HG03565 (cell line): Measurements from ENCODE around the gene NTF3.

Source experiments
- ATAC-seq: cut with Tn5 transposase; IDR thresholded peaks from one replicate; pipeline ENCODE4 v1.9.1; 2021; ENCODE audit warnings: mild to moderate bottlenecking, moderate library complexity; ENCODE audit not compliant: unreplicated experiment

Gene NTF3

GRCh38 chr12:5432011-5432400 is at the start of gene NTF3:
NTF3 (plus strand) TSS chr12:5432108; CDS start chr12:5432325, 217 bp downstream.
- ATAC-seq = no peak

- ATAC-seq = no peak
These were observed 47.9 kb upstream of the NTF3 start for GRCh38 chr12:5384015-5384414.

- no peak for ATAC-seq
These were observed 43.0 kb upstream of the NTF3 start for GRCh38 chr12:5388581-5389535.

GRCh38 chr12:5390174-5390799 is 41.6 kb upstream of the NTF3 start:
- no peak for ATAC-seq

GRCh38 chr12:5391653-5392052 is 40.3 kb upstream of the NTF3 start:
- ATAC-seq = no peak

- ATAC-seq = no peak
These were observed 38.9 kb upstream of the NTF3 start for GRCh38 chr12:5392961-5393360.

- no peak for ATAC-seq
These were observed 36.3 kb upstream of the NTF3 start for GRCh38 chr12:5395443-5396271.

- ATAC-seq = no peak
These were observed 35.4 kb upstream of the NTF3 start for GRCh38 chr12:5396541-5396940.

- ATAC-seq = no peak
These were observed 32.6 kb upstream of the NTF3 start for GRCh38 chr12:5399266-5399665.

- no peak for ATAC-seq
These were observed 29.6 kb upstream of the NTF3 start for GRCh38 chr12:5402009-5402935.

GRCh38 chr12:5403411-5403810 is 28.5 kb upstream of the NTF3 start:
- ATAC-seq = no peak

- ATAC-seq = no peak
These were observed 24.7 kb upstream of the NTF3 start for GRCh38 chr12:5407034-5407856.

- ATAC-seq = no peak
These were observed 22.3 kb upstream of the NTF3 start for GRCh38 chr12:5409619-5410018.

GRCh38 chr12:5416571-5416970 is 15.3 kb upstream of the NTF3 start:
- no peak for ATAC-seq

GRCh38 chr12:5417500-5417899 is 14.4 kb upstream of the NTF3 start:
- ATAC-seq = no peak

GRCh38 chr12:5428332-5429221 is 3.3 kb upstream of the NTF3 start:
- no peak for ATAC-seq

GRCh38 chr12:5429741-5430557 is 2.0 kb upstream of the NTF3 start:
- ATAC-seq = no peak
